Endodermal cell (in vitro differentiated cells): Measurements from ENCODE around the gene BCL2L15. TPM values are rescaled to one million over a fixed set of nuclear protein-coding genes. Genes with fewer than 3 reads are reported as not detected.

Experiments used
- DNase-seq: peaks from one replicate; pipeline ENCODE4 v3.0.0-alpha.2; 2017
- H3K27ac ChIP-seq: 2 replicates; pipeline ENCODE4 v1.5.1; 2013; ENCODE audit warnings: mild to moderate bottlenecking, low read depth, low read length, moderate library complexity
- H3K27me3 ChIP-seq: 2 replicates; pipeline ENCODE4 v1.6.1; 2013; ENCODE audit warnings: mild to moderate bottlenecking, low read length, moderate library complexity; ENCODE audit not compliant: insufficient read depth, control insufficient read depth, poor library complexity, severe bottlenecking
- H3K36me3 ChIP-seq: 2 replicates; pipeline ENCODE4 v1.7.0; 2013; ENCODE audit warnings: mild to moderate bottlenecking, low read length, moderate library complexity; ENCODE audit not compliant: control insufficient read depth, insufficient read depth
- H3K4me1 ChIP-seq: one replicate; pipeline ENCODE4 v1.7.0; 2013; ENCODE audit warnings: low read length; ENCODE audit not compliant: control insufficient read depth, insufficient read depth
- H3K4me3 ChIP-seq: 2 replicates; pipeline ENCODE4 v1.5.1; 2013; ENCODE audit warnings: mild to moderate bottlenecking, low read length, moderate library complexity
- H3K9ac ChIP-seq: 2 replicates; pipeline ENCODE4 v1.6.1; 2013; ENCODE audit warnings: mild to moderate bottlenecking, low read length, moderate library complexity; ENCODE audit not compliant: poor library complexity, severe bottlenecking; ENCODE audit errors: extremely low read depth
- H3K9me3 ChIP-seq: 2 replicates; pipeline ENCODE4 v1.6.1; 2013; ENCODE audit warnings: mild to moderate bottlenecking, low read length, moderate library complexity; ENCODE audit not compliant: control insufficient read depth
- H3K27ac Mint-ChIP-seq: 2 replicates; pipeline ENCODE4 v1.8.0; 2020; ENCODE audit warnings: mixed read lengths
- H3K27me3 Mint-ChIP-seq: 2 replicates; pipeline ENCODE4 v1.8.0; 2021; ENCODE audit warnings: mild to moderate bottlenecking, mixed read lengths; ENCODE audit not compliant: insufficient read depth
- H3K36me3 Mint-ChIP-seq: 2 replicates; pipeline ENCODE4 v1.8.0; 2020; ENCODE audit warnings: low read depth, mixed read lengths
- H3K4me1 Mint-ChIP-seq: 2 replicates; pipeline ENCODE4 v1.8.0; 2020; ENCODE audit warnings: mixed read lengths
- H3K4me3 Mint-ChIP-seq: 2 replicates; pipeline ENCODE4 v1.8.0; 2020; ENCODE audit warnings: mild to moderate bottlenecking, moderate library complexity, mixed read lengths
- H3K9me3 Mint-ChIP-seq: 2 replicates; pipeline ENCODE4 v1.8.0; 2020; ENCODE audit warnings: mild to moderate bottlenecking, mixed read lengths
- WGBS, 2 experiments: methylation state at CpG; one replicate each; pipeline versions ENCODE4 v1.1.5 to v1.1.7; 2013; ENCODE audit warnings: missing lambda C conversion rate in 2 of 2, mixed read lengths in 1 of 2; ENCODE audit not compliant: insufficient coverage in 1 of 2, insufficient read length in 1 of 2; 5-methylcytosine and 5-hydroxymethylcytosine counted together
- total RNA-seq, 2 donors: library from RNA; stranded (reverse); fragmentation: NEBNext Ultra II Directional in 1 of 2; extraction: Animal tissue kit (Norgen Biotek cat#: 25700) in 1 of 2; gene quantifications; 2 replicates in 1 of 2; 3 replicates in 1 of 2; pipeline ENCODE4 v1.2.1, GENCODE V29; 2021
- TF ChIP-seq, protein P1 (sequence below): fragments of 200-600 bp; sonication (generic); conservative IDR thresholded peaks from 2 replicates; pipeline ENCODE4 v1.5.0; 2021; ENCODE audit warnings: antibody characterized with exemption, mild to moderate bottlenecking

Gene BCL2L15
- total RNA-seq, 2 donors from 2014 or later: 0.73 TPM; not detected in 1

DNA sequence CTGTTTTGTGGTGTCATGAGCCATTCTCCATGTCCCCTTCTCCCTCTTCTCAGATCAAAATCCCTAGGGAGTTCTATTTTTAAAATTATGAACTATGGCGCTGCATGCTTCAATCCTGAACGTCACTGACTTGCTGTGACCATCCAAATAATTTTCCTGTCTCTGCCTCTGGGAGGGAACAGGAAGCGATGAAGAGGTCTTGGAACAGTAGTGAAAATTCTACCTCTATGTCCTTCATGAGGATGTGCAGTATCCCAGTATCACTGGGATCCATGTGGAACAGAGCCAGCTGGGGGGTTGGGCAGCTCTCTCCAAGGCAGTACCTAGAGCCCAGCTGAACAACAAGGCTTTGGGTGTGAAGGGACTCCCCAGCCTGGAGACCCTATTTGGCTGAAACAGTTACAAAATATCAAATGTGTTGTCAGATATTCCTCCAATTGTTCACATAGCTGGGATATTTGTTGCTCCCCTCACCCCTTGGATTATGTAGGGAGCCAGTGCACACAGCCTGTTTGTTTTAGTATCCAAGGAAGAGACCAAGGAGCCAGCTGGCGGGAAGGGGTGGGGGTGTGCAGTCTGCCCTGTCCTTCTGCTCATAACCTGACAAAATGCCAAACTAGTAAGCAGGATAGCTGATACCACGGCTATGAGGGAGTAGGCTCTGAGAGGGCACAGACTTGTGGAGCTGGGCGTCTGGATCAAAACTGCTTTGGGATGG lies 25.4 kb upstream of the BCL2L15 start:
- Histone ChIP-seq H3K4me3 (no peak overlapping the region), H3K36me3 (peaks cover 46% of the 10 kb centered on the region), H3K4me1 (no peaks in the 10 kb centered on the region), H3K9me3 (no peaks in the 10 kb centered on the region), H3K27me3 (no peaks in the 10 kb centered on the region), H3K27ac (no peak overlapping the region), H3K9ac (no peak overlapping the region)
- no peaks in the 10 kb centered on the region for H3K9me3 Mint-ChIP-seq
- TF ChIP-seq, protein P1, sequence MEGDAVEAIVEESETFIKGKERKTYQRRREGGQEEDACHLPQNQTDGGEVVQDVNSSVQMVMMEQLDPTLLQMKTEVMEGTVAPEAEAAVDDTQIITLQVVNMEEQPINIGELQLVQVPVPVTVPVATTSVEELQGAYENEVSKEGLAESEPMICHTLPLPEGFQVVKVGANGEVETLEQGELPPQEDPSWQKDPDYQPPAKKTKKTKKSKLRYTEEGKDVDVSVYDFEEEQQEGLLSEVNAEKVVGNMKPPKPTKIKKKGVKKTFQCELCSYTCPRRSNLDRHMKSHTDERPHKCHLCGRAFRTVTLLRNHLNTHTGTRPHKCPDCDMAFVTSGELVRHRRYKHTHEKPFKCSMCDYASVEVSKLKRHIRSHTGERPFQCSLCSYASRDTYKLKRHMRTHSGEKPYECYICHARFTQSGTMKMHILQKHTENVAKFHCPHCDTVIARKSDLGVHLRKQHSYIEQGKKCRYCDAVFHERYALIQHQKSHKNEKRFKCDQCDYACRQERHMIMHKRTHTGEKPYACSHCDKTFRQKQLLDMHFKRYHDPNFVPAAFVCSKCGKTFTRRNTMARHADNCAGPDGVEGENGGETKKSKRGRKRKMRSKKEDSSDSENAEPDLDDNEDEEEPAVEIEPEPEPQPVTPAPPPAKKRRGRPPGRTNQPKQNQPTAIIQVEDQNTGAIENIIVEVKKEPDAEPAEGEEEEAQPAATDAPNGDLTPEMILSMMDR: no peak
- peak overlapping the region; percentile 16 for H3K27ac Mint-ChIP-seq
- H3K27me3 Mint-ChIP-seq: no peaks in the 10 kb centered on the region
- no peak overlapping the region for H3K4me3 Mint-ChIP-seq
- DNase-seq: no peak
- 91 to 100% methylated on average over 4 to 6 of the region's 6 CpGs for WGBS, 2 experiments
- H3K36me3 Mint-ChIP-seq: peaks cover 27% of the 10 kb centered on the region
- peaks cover 2% of the 10 kb centered on the region for H3K4me1 Mint-ChIP-seq

DNA sequence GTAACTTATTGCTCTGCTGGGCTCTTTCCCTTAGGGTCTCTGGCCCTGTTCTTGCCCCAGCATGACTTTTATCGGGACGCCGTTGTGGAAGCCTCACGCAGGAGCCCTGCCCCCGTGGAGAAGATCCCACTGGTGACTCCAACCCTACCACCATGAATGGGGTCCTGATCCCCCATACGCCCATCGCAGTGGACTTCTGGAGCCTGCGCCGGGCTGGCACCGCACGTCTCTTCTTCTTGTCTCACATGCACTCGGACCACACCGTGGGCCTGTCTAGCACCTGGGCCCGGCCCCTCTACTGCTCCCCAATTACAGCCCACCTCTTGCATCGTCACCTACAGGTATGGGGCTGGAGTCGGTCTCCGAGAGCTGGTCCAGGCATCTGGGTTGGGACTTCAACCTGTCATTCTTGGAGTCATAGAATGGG lies 18.1 kb upstream of the BCL2L15 start:
- Histone ChIP-seq H3K9ac (peak overlapping the region; percentile 85), H3K4me3 (peak overlapping the region; percentile 95), H3K9me3 (no peaks in the 10 kb centered on the region), H3K4me1 (no peaks in the 10 kb centered on the region), H3K36me3 (peaks cover 27% of the 10 kb centered on the region), H3K27ac (peak overlapping the region; percentile 66), H3K27me3 (no peaks in the 10 kb centered on the region)
- Mint-ChIP-seq H3K36me3 (peaks cover 11% of the 10 kb centered on the region), H3K9me3 (no peaks in the 10 kb centered on the region), H3K27me3 (no peaks in the 10 kb centered on the region), H3K4me1 (peaks cover 8% of the 10 kb centered on the region), H3K4me3 (peak overlapping the region; percentile 97), H3K27ac (peak overlapping the region; percentile 94)
- WGBS, 2 experiments: 0% methylated on average over 6 to 17 of the region's 17 CpGs
- TF ChIP-seq, protein P1: no peak
- peak; percentile 90 for DNase-seq

DNA sequence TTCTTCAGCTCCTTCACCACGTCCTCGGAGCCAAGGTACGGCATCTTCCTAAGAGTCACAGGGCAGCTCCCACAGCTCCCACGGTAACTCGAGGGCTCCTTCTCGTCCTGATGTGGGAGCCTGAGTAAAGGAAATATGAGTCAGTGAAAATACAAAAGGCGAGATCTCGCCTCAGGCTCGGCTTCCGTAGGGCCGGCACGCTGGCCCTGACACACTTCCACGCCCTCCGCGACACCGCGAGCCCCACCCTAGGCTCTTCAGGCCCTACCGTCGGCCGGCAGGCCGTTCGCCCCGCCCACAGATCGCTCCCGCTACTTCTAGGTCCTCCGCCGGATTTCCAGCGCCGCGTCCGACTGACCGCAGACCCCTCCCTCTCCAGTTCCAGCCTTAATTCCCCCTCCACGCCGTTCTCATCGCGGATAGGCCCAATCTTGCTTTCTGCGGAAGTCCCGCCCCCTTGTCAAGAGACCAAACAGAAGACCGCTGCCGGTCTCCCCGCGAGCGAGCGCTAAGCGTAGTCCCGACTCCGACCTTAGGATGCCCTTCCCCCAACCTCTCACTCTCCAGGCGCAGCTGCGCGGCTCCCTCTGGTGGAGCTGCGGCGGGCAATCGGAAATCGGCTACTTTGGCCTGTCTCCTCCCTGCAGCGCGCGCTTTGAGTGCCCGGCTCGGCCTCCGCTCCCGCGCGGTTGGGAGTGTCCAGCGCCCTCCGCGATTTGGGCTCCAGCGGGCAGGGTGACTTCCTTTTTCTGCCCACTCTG lies 17.5 kb upstream of the BCL2L15 start, which contains the start of the genes AP4B1 and DCLRE1B:
AP4B1 (minus strand) TSS at position 126 of the 761 bp plus-strand sequence; CDS start at position 44, 82 bp downstream.
DCLRE1B (plus strand) TSS at position 653 of the 761 bp plus-strand sequence. CDS start 261 bp downstream, outside the sequence.
- peaks cover 8% of the 10 kb centered on the region for H3K4me1 Mint-ChIP-seq
- H3K36me3 Mint-ChIP-seq: peaks cover 15% of the 10 kb centered on the region
- TF ChIP-seq, protein P1: peak; percentile 64
- H3K27me3 Mint-ChIP-seq: no peaks in the 10 kb centered on the region
- no peaks in the 10 kb centered on the region for H3K9me3 ChIP-seq
- WGBS, 2 experiments: 0 to 1% methylated on average over 14 to 67 of the region's 67 CpGs
- peak within 1 kb of the TSS; percentile 97 for H3K4me3 Mint-ChIP-seq
- peaks cover 27% of the 10 kb centered on the region for H3K36me3 ChIP-seq
- peak within 1 kb of the TSS; percentile 95 for H3K4me3 ChIP-seq
- H3K4me1 ChIP-seq: no peaks in the 10 kb centered on the region
- H3K27ac ChIP-seq: peak within 1 kb of the TSS; percentile 74
- peak; percentile 99 for DNase-seq
- H3K9me3 Mint-ChIP-seq: no peaks in the 10 kb centered on the region
- H3K27me3 ChIP-seq: no peaks in the 10 kb centered on the region
- peak within 1 kb of the TSS; percentile 85 for H3K9ac ChIP-seq
- peak within 1 kb of the TSS; percentile 94 for H3K27ac Mint-ChIP-seq
